Measurements from ENCODE around the gene KRTDAP.
"Not testable (repeated sequence)": the region's sequence is repeated elsewhere in the genome, so short reads cannot be mapped to it uniquely, and the experiment has no call there.

DNA sequence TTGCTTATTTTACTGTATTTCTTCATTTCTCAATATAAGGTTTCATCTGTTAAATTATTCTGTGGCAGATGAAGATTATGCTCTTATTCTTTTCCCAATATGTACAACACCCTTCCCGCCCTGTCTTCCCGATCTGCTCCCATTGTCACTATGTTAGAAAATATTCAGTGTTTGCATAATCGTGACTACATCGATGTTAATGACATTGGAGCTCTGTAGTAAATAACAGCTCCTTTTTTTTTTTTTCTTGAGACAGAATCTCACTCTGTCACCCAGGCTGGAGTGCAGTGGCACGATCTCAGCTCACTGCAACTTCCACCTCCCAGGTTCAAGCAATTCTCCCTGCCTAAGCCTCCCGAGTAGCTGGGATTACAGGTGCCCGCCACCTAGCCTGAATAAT is 27.3 kb downstream of the KRTDAP start:
- TF ChIP-seq, protein P1, sequence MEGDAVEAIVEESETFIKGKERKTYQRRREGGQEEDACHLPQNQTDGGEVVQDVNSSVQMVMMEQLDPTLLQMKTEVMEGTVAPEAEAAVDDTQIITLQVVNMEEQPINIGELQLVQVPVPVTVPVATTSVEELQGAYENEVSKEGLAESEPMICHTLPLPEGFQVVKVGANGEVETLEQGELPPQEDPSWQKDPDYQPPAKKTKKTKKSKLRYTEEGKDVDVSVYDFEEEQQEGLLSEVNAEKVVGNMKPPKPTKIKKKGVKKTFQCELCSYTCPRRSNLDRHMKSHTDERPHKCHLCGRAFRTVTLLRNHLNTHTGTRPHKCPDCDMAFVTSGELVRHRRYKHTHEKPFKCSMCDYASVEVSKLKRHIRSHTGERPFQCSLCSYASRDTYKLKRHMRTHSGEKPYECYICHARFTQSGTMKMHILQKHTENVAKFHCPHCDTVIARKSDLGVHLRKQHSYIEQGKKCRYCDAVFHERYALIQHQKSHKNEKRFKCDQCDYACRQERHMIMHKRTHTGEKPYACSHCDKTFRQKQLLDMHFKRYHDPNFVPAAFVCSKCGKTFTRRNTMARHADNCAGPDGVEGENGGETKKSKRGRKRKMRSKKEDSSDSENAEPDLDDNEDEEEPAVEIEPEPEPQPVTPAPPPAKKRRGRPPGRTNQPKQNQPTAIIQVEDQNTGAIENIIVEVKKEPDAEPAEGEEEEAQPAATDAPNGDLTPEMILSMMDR (IDR thresholded peaks at IDR 0.05; ENCODE audit: extremely low read depth in 1 of 2, insufficient read depth in 1 of 2, low read depth in 1 of 2, low read length in 2 of 2) = not testable (repeated sequence)
- not testable (repeated sequence) for TF ChIP-seq FOS (IDR thresholded peaks at IDR 0.05; ENCODE audit: borderline replicate concordance, insufficient read depth, low read length); POLR2AphosphoS5 (IDR thresholded peaks at IDR 0.05; ENCODE audit: insufficient read depth, low read depth, low read length); MAX (IDR thresholded peaks at IDR 0.05; ENCODE audit: insufficient read depth, insufficient read length); EZH2 (IDR thresholded peaks at IDR 0.05; ENCODE audit: borderline replicate concordance, low read depth, low read length, severe bottlenecking)
